Fibroblast of gingiva (primary cell): ENCODE results near the gene CEBPB.

Experiments
- DNase-seq: peaks from one replicate; pipeline ENCODE4 v3.0.0-alpha.2; 2011; ENCODE audit warnings: low read depth

The CEBPB gene

DNA sequence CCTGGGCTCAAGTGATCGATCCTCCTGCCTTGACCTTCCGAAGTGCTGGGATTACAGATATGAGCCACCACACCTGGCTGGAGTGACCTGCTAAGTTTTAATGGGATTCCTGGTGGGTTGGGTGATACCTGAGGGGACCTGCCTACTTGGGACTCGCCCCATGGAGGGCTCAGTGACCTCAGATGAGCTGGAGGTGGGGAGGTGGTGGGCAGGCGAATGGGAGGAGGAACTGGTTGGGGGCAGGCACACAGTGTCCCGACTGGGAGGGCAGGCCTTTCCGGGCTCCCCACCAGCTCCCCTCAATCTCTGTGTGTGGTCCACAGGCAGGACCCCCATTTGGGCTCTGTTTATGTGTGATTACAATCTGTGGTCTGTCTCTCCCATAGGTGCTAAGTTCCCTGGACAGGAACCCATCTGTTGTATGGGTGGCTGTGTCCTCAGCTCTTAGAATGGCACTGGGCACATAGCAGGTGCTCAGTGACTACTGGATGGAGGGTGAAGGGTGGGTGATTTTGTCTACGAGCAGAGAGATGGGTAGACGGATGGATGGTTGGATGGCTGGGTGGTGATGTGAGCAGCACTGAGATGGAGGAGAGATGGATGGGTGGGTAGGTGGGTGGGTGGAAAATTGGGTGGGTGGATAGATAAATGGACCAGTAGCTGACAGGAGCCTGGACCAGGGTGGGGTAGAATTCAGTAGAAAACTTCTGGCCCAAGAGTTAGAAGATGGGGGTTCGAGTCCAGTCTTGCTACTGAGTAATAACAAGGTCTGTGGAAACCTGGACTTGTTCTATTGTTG lies 23.8 kb downstream of the CEBPB start:
- no peak for DNase-seq

DNA sequence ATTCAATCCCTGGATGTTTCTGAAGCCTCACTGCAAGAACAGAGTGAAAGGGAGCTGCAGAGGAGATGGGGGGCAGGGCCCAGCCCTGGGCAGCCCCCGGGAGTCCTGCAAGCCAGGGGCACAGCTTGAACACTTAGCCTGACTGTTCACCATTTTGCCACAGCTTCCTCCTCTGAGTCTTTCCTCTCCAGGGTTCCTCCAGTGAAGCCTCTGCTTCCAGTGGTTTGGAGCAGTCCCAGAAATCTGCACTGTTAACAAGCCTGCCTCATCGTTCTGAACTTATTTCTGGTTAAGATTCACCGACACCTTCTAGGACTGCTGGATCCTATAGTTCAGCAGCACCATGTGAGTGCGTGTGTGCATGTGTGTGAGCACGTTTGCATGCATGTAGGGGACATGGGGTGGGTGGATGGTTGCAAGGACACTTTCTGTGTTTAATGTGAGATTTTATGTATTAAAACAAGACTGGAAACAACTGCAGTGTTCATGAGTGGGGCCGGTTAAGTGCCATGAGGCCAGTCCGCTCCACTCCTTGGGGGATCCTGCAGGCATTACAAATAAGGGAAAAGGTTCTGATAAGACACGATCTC lies 24.6 kb downstream of the CEBPB start:
- DNase-seq: peak; percentile 38

GRCh38 chr20:50215926-50216325 lies 25.3 kb downstream of the CEBPB start:
- no peak for DNase-seq

GRCh38 chr20:50216543-50217206 lies 26.0 kb downstream of the CEBPB start:
- no peak for DNase-seq

DNA sequence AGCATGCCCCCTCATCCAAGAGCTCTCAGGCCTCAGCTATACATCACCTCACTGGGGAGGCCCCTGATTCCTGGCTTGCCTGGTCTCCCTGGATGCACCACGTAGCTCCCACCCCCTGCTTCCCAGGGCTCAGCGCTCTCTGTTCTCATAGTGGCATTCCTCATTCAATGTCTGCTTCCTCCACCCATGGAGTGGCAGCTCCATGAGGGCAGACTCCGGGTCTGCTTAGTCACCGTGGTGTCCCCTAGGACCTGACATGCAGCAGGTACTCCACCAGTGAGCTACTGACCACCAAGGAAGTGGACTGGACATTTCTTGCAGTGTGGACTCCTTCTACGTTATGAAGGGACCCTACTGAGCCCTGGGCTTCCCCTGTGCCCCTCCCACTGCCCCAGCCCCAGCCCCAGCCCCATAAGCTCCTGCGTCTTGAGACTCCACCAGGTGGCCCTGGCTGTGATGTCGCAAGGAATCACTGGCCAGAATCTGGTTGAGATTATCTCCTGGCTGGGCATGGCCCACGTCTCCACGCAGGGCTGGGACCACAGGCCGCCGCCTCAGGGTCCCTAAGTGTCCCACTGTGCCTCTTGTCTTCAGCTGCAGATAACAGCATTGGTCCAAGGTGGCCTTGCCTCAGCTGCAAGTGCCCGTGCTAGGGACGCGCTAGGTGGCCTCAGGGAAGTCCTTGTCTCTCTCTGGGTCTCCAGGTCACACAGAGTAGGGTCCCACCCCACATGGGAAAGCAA lies 26.7 kb downstream of the CEBPB start:
- no peak for DNase-seq

DNA sequence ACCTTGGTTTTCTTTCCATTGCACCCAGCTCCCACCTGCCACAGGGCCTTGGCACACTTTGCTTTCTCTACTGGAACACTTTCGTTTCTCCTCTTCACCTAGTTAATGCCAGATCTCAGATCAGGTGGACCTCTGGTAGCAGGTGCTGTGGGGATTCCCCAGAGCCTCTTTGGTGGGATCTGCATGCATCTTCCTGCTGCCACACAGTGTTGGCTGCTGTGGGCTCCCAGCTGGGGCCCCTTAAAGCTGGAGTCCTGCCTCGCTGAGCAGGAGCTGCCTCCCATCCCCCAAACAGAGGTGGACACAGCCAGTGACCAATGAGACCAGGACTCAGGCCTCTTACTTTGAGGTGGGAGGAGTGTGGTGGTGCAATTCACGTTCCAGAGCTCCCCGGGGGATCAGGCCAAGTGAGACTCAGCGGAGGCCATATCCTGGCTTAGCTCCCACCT lies 28.4 kb downstream of the CEBPB start:
- peak; percentile 40 for DNase-seq

DNA sequence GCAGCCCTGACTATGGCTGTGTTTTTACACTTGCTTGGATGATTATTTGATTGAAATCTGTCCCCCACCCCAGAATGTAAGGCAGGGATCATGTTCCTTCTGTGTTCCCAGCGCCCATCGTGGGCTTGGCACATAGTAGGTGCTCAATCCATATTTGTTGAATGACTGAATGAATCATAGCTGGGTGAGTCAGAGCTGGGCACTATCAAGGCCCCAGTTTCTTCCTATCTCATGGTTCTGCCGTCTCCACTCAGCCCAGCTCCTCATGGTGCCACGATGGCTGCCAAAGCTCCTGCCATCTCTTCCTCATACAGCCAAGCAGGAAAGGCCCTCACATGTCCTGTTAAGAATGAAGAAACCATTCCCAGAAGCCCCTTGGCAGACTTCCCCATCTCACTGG lies 29.0 kb downstream of the CEBPB start:
- DNase-seq: no peak

DNA sequence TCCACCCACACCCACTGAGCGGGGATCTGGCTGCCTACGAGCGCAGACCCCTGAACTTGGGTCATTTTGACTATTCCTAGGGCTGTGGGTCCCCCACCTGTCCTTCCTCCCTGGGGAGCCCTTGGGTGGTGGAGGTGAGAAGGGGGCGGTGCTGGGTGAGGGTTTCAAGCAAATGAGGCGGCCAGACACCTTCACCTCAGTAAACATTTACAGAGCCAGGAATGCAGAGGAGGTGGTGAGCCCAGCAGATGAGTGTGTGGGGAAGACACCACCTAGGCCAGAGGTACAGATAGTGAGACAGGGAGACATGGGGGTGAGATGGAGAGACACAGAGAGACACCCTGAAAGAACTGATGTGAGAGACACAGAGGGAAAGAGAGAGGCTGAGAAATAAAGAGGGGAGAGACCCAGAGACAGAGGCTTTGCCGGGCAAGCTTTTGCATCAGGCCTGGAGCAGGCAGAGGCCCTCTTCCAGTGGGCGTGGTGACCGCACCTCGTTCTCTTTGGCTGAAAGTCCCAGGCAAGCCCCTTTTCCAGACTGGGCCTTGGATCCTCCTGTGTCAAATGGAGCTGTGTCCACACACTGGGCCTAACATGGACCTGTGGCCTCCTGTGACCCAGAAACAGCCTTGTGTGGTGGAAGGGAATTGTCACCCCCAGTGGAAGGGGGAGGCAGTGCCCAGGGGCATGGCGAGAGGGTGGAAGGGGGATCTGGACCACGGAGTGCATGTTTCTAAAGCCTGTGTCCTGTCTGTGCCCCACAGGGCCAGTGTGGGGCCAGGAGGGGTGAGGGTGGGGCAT lies 29.7 kb downstream of the CEBPB start:
- DNase-seq: no peak

- no peak for DNase-seq
These were observed 30.3 kb downstream of the CEBPB start for GRCh38 chr20:50220894-50221365.

DNA sequence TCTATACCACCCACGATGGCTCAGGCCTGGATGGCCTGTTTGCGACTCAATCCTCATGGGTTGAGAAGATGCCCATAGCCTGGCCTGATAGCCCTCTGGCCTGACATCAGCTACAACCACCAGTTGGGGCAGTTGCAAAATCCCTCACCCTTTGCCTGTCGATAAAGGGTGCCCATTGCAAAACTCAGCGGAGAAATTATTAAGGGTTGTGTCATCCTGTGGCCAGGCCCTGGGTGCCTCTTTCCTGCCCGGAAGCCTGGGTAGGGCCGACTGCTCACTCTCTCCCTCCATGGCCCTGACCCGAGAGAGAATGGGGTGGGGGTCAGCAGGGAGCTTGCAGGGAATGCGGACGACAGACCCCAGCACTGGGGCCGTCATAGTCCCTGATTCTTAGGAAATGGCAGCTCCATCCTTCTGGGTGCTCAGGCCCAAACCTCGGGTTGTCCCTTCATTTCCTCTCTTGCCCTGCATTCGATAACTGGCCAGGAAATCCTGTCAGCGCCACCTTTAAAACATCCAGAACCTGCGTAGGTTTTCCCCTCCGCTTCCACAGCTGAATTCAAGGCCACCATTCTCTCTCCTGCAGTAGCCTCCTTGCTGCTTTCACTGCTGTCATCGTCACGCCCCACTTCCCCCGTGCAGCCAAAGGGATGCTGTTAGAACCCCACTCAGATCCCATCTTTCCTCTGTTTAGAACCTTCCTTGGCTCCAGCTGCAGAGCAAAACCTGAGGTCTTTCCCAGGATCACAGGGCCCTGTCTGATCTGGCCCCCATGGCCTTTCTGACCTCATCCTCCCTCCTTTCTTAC lies 31.1 kb downstream of the CEBPB start:
- DNase-seq: peak; percentile 93

- DNase-seq: no peak
These were observed 31.8 kb downstream of the CEBPB start for GRCh38 chr20:50222309-50223038.

GRCh38 chr20:50223039-50224005 lies 32.7 kb downstream of the CEBPB start:
- no peak for DNase-seq

DNA sequence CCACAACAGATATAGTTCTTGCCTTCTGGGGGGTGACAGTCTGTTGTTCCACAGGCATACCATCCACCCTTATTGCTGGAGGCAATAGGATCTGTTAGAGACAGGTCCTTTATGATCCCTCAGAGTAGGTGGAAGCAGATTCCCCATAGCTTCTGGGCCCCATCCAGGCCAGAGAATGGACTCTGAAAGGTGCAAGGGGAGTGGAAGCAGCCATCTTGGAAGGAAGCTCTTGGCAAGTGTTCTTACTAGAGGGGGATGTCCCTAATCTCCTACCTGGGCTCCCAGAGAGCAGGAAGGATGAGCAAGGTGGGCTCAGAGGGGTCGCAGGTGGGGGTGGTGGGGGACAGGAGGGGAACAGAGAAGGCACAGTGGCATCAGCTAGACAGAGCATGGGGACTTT lies 33.4 kb downstream of the CEBPB start:
- no peak for DNase-seq

DNA sequence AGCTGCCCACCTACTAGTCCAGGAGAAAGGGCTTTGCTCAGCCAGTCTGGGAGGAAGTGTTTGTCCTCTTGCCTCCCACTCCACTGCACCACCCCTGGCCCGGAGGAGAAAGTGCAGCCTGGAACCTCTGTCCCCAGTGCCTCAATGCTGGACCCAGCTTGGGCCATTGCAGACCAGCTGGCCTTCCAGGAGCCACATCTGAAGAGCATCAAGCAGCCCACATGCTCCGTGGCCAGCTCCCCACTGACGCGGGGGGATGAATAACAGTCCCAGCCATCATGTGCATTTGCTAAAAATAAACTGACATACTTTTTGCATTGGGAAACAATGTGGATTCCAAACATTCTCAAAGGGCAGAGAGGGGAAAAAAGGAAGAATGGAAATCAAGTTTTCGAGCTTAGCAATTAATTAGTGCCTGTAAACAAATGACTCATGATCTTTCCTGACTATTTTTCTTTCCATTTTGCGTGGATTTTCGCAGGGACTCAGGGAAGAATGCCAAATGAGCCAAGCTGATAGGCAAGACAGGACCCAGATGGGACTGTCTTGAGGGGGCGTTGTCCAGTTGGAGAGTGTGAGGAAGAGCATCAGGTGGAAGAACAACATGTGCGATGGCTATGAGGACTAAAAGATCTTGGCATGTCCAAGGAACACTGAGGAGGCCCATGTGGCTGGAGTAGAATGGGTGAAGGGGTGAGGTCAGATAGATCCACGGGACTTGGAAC lies 34.1 kb downstream of the CEBPB start:
- peak; percentile 99 for DNase-seq

- DNase-seq: peak; percentile 79
These were observed 35.7 kb downstream of the CEBPB start for GRCh38 chr20:50226093-50226974.

GRCh38 chr20:50227506-50227905 lies 36.9 kb downstream of the CEBPB start:
- no peak for DNase-seq

- no peak for DNase-seq
These were observed 38.6 kb downstream of the CEBPB start for GRCh38 chr20:50229156-50229607.
